GM21447 (cell line): Measurements from ENCODE around the gene MLLT6.
"Not testable (repeated sequence)": the region's sequence is repeated elsewhere in the genome, so short reads cannot be mapped to it uniquely, and the experiment has no call there.

ENCODE experiments used
- ATAC-seq: cut with Tn5 transposase; IDR thresholded peaks from one replicate; pipeline ENCODE4 v1.9.1; 2021; ENCODE audit not compliant: unreplicated experiment

The MLLT6 gene

DNA sequence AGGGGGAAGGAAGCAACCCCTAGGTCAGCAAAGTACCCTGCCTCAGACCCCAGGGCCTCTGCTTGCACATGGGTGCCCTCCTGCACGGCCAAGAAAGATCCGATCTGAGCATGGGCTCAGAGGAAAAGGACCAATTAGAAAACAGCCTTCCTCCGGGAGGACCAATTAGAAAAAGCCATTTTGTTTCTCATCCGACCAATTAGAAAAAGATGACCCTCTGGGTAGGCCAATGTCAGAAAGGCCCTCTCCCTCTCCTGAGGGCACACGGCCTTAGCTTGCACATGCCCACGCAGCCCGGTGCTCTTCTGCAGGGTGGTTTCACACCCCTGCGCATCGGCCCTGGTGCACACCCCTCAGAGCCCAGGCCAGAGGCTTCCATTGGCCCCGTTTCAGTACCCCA lies 20.0 kb downstream of the MLLT6 start:
- no peak for ATAC-seq

DNA sequence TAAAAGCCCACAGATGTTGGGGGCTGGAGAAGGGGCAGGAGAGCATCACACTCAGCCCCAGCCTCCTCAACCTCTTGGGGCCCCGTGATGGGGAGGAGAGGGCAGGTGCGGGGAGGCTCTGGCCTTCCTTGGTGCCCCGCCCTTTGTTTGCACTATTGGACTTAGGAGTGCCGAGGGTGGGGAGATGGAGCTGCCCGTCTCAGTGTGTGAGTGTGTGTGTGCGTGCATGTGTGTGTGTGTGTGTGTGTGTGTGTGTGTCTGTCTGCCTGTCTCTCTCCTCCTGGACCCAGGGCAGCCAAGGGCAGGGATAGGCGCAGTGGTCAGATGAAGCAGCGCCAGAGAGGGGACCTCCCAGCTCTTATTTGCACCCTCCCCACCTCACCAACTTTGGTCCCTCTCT lies 21.1 kb downstream of the MLLT6 start:
- not testable (repeated sequence) for ATAC-seq

DNA sequence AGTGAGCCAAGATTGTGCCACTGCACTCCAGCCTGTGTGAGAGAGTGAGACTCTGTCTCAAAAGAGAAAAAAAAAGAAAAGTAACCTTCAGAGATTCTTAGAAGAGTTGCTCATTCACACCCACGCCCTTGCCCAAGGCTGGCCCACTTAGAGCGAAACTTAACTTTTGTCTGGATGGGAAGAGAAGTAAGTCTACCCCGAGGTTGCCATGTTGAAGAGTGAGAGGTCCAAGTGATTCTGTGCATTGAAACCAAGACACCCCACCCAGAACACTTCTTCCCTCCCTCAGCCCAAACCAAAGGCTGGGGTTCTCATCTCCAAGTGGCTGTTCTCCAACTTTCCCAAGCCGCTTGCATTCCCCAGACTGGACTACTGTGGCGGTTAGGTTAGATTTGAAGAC lies 22.7 kb downstream of the MLLT6 start:
- ATAC-seq = no peak

- ATAC-seq = no peak
Observed at GRCh38 chr17:38728290-38728831, 23.3 kb downstream of the MLLT6 start.

DNA sequence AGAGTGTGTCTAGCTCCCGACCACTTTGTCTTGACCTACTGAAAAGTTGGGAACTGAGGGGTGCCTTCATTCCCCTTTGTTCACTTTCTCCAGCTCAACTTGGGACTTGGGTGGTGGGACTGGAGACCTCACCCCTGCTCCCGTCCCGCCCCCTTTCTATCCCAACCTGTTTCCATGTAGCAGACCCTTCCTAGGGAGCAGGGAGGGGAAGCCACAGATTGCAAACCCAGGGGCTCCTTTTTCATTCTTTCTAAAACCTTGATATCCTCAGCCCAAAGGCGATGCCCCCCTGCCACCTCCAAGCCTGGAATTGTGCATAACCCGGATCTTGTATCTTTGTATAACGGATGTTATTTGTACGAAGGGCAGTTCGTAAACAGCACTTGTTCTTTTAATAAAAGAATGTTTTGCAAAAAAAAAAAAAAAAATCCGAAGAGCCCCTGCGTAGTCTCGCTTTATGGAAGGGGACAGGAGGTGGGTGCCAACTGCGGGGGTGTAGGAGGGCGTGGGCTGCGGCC lies 24.4 kb downstream of the MLLT6 start:
- ATAC-seq = no peak

DNA sequence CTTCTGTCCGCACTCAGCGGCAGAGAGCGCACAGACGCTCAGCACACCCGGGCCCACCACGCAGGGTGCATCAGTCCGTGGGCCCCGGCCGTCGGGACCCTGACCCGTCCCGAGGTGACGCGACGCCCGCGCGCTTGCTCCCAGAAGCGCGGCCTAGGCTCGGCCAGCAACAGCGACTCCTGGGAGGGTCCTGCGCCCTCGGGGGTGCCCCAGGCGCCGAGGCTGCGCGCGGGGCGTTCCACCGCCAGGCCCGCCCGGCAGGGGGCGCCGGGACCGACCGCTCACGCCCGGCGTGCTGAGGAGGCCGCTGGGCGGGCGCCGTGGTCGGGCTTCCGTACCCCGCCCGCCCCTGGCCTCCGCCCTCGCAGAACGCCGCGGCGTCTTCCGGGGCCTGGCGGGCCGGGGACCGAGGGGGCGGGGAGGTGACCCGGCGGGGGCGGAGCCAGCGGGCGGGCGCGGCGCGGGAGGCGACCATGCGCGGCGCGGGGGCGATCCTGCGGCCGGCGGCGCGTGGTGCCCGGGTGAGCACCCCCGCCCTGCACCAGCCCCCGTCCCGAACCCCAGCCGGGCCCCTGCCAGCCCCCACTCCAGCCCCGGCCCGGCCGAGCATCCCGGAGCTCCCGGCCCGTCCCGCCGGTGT lies 24.9 kb downstream of the MLLT6 start, which contains the start of gene CISD3:
Gene CISD3, plus strand, starts transcription at position 456 of the 640 bp plus-strand sequence. Its CDS starts 18 bp downstream, at position 474.
- ATAC-seq = peak; percentile 45

DNA sequence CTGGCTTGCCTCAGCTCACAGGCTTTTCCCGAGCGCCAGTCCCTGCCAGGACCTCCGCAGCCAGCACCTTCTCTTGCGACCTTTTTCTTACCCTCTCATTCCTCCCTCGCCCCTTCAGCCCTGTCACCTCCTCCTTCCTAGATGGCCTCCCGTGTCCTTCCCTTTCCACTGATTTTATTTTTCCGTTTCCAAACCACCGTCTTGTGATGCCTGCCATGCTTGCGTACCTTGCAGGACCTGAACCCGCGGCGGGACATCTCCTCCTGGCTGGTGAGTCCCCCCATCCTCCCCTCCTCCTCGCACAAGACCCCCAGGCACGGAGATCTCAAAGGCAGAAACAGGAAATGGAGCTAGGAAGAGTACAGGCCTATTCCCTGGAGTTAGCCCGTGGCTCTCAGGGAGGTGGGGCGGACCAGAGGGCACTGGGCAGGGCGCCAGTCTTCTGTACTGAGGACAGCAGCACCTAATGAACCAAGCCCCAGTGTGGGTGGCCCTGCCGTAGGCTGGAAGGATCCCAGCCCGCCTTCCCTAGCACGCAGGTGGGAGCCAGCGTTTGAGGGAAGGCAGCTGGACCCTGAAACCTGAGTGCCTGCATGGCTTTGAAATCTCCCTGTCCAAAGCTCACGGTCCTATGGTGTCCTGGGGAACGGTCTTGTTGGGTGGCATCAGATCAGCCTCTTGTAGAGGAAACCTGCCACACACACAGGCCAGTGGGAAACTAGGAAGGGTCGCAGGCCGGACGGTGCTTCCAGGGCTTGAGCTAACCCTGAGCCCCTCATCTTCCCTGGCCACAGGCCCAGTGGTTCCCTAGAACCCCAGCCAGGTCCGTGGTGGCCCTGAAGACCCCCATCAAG lies 25.7 kb downstream of the MLLT6 start:
- ATAC-seq = peak; percentile 16

GRCh38 chr17:38731526-38732294 lies 26.6 kb downstream of the MLLT6 start:
- no peak for ATAC-seq

- no peak for ATAC-seq
Observed at GRCh38 chr17:38732376-38733281, 27.6 kb downstream of the MLLT6 start.

DNA sequence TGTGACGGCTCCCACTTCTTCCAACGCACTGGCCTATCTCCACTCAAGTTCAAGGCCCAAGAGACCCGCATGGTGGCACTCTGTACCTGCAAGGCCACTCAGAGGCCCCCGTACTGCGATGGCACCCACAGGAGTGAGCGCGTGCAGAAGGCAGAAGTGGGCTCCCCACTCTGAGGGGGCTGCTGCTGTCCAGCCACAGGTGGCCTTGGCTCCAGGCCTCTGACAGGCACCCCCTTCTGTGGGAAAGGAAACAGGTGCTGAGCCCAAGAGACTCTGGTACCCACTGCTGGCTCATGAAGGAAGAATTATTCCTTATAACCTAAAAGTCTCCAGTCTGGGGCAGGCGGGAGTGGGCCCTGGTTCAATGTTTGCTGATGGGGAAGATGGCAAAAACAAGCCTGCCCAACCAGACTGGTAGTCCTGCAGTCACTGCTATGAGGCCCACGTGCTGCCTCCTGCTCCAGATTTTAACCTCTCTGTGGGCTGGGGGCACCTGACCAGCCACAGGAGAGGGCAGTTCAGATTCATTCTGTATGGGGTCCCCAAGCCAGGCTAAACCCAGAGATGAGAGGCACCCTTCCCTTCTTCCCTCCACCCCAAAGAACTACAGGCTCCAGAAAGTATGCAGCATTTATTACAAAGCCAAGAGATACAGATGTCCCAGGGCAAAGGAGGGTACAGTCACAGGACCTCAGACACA lies 28.4 kb downstream of the MLLT6 start:
- no peak for ATAC-seq

DNA sequence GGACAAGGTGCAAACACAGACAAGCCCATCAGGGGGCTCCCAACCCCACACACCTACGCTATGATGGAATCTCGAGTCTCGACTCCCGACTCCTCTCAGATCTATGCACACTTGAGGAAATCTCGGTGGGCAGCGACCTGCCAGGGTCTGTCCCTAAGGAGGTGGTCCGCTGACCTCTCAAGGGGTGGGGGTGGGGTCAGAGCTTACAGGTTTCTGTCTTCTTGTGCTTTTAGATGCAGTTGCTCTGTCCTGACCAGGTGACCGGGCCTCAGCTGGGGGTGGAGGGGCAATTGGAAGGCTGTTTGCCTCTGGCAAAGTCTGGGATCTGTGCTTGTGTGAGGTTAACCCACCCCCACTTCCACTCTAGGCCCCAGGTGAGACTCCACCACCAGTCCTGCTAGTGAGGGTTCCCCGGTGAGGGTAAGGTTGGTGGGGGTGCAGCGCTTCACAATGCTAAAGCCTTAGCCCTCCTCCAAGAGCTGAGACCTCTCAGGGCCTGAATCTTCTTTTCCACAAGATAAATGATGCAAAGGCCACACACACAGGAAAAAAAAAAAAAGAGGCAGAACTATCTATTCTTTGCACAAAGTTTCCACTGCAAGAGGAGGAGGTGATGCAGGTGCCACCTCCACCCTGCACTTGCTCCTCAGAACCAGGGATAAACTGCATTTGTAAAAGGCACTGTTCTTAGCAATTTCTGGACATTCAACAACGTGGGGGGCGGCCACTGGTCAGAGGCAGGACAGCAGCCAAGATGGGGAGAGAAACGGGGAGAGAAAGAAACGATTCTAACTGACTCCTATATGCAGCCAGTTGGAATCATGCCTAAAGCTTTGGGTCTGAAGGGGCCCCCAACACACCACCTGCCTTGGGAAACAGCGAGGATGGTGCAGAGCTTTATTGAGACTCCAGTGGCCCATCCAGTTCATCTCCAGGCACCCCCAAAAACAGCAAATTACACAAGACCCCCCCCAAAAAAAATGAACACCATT lies 29.2 kb downstream of the MLLT6 start:
- ATAC-seq = no peak

- ATAC-seq = no peak
Observed at GRCh38 chr17:38735161-38735997, 30.3 kb downstream of the MLLT6 start.

DNA sequence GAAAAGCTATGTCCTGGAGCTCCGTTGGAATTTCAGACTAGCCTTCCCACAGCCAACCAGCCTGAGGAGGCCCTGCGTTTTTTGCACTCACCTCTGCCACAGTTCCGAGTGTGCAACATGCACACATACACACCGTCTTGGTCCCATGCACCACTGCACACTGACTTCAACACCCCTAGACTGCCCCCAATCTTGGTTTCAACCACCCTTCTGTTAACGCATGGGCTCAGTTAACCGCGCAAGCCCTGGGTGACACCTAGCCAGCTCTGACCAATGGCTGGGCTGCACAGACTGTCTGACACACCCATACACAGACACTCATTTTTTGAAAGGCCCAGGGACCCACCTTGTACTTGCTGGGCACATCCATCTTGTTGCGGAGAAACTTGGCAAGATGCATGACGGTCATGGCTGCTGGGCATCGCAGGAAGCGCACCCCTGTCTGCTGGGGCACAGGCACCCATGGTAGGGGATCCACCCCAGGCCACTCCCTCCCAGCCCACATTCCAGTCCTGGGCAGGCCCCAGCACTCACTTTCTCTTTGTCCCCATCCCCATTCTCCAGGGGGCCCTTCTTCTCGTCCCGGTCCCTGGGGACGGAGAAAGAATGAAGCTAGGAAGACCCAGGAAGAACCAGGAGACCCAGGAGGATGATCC lies 33.1 kb downstream of the MLLT6 start:
- ATAC-seq = no peak

- ATAC-seq = no peak
Observed at GRCh38 chr17:38738686-38739085, 33.6 kb downstream of the MLLT6 start.

GRCh38 chr17:38739305-38739704 lies 34.2 kb downstream of the MLLT6 start:
- ATAC-seq = no peak

DNA sequence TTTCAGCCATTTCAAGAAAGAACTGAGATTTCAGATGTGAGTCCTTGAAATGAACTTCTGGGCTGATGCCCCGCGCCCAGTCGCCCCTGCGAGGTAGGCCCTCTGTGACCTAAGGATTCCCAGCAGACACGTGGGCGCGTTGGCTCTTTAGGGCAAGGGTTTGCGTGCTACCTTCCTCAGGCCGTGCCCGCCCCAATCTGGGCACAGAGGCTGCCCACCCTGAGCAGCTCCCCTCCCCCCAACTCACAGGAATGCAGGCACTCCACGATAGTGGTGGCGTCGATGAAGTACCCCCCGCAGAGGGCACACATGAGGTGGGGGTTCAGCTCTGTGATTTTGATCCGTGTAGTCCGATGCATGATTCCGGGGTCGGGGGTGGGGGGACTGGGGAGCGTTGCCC lies 35.0 kb downstream of the MLLT6 start:
- no peak for ATAC-seq

DNA sequence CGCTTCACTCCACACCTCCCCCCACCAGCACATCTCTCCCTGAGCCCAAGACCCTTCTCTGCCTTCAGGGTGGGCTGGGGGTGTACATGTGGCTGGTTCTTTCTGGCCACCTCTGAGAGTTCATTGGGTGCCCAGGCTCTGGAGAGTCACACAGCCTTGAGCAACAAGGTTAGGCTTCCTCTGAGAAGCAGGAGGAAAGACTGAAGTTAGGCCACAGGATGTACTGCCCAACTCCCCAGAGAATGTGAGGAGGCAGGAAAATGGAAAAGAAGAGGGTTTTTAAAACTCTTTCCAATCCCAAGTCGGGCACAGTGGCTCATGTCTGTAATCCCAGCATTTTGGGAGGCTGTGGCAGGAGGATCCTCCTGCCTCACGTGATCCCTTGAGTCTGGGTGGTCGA lies 35.7 kb downstream of the MLLT6 start:
- no peak for ATAC-seq
